H9 (cell line): ENCODE measurements around the gene PRR36. TPM values are rescaled to one million over a fixed set of nuclear protein-coding genes. Genes with fewer than 3 reads are reported as not detected.

Source experiments
- DNase-seq: peaks from one replicate; pipeline ENCODE4 v3.0.0-alpha.2; 2017
- H2AFZ ChIP-seq: one replicate; pipeline ENCODE4 v1.6.1; 2013; ENCODE audit warnings: mild to moderate bottlenecking, low read length, control low read depth, moderate library complexity
- H2AK5ac ChIP-seq: 2 replicates; pipeline ENCODE4 v1.6.1; 2013; ENCODE audit warnings: low read length, control low read depth, mixed read lengths; ENCODE audit not compliant: insufficient read length
- H2BK120ac ChIP-seq: one replicate; pipeline ENCODE4 v1.6.1; 2013; ENCODE audit warnings: low read depth, mild to moderate bottlenecking, low read length, control low read depth, inconsistent platforms; ENCODE audit not compliant: poor library complexity, severe bottlenecking
- H2BK12ac ChIP-seq: 2 replicates; pipeline ENCODE4 v1.6.1; 2013; ENCODE audit warnings: low read length, control low read depth, mixed read lengths, low read depth; ENCODE audit not compliant: insufficient read length
- H2BK15ac ChIP-seq: 2 replicates; pipeline ENCODE4 v1.6.1; 2013; ENCODE audit warnings: low read depth, low read length, control low read depth
- H2BK20ac ChIP-seq: one replicate; pipeline ENCODE4 v1.6.1; 2013; ENCODE audit warnings: low read depth, mild to moderate bottlenecking, low read length, control low read depth, inconsistent platforms; ENCODE audit not compliant: poor library complexity, severe bottlenecking
- H2BK5ac ChIP-seq: 2 replicates; pipeline ENCODE4 v1.6.1; 2013; ENCODE audit warnings: low read length, control low read depth, mixed read lengths; ENCODE audit not compliant: insufficient read length
- H3K14ac ChIP-seq: 2 replicates; pipeline ENCODE4 v1.6.1; 2013; ENCODE audit warnings: low read length, control low read depth; ENCODE audit not compliant: insufficient read depth
- H3K18ac ChIP-seq: 2 replicates; pipeline ENCODE4 v1.6.1; 2013; ENCODE audit warnings: low read depth, mild to moderate bottlenecking, mixed read lengths, low read length, control low read depth; ENCODE audit not compliant: insufficient read length
- H3K23ac ChIP-seq: 2 replicates; pipeline ENCODE4 v1.6.1; 2013; ENCODE audit warnings: low read length, control low read depth, mixed read lengths, low read depth; ENCODE audit not compliant: insufficient read length
- H3K23me2 ChIP-seq: 2 replicates; pipeline ENCODE4 v1.6.1; 2013; ENCODE audit warnings: low read depth, mild to moderate bottlenecking, mixed read lengths, low read length, control low read depth; ENCODE audit not compliant: insufficient read length, poor library complexity, severe bottlenecking
- H3K27ac ChIP-seq: 2 replicates; pipeline ENCODE4 v1.5.1; 2013; ENCODE audit warnings: low read length, control low read depth, mixed read lengths, low read depth; ENCODE audit not compliant: insufficient read length
- H3K27me3 ChIP-seq: 2 replicates; pipeline ENCODE4 v1.6.1; 2013; ENCODE audit warnings: low read length, control low read depth, inconsistent platforms; ENCODE audit not compliant: insufficient read depth
- H3K4ac ChIP-seq: 2 replicates; pipeline ENCODE4 v1.6.1; 2013; ENCODE audit warnings: low read depth, mild to moderate bottlenecking, control low read depth, inconsistent platforms, low read length, moderate library complexity
- H3K4me1 ChIP-seq: 2 replicates; pipeline ENCODE4 v1.6.1; 2013; ENCODE audit warnings: low read length, control low read depth, inconsistent platforms; ENCODE audit not compliant: insufficient read depth
- H3K4me2 ChIP-seq: 2 replicates; pipeline ENCODE4 v1.6.1; 2013; ENCODE audit warnings: low read length, control low read depth, mixed read lengths; ENCODE audit not compliant: insufficient read length, insufficient read depth
- H3K56ac ChIP-seq: 2 replicates; pipeline ENCODE4 v1.6.1; 2013; ENCODE audit warnings: low read depth, mild to moderate bottlenecking, mixed read lengths, low read length, control low read depth; ENCODE audit not compliant: insufficient read length
- H3K79me1 ChIP-seq: 2 replicates; pipeline ENCODE4 v1.6.1; 2013; ENCODE audit warnings: low read depth, mild to moderate bottlenecking, moderate library complexity, low read length, control low read depth, inconsistent platforms; ENCODE audit not compliant: insufficient read depth, poor library complexity, severe bottlenecking
- H3K79me2 ChIP-seq: 2 replicates; pipeline ENCODE4 v1.6.1; 2013; ENCODE audit warnings: low read length, control low read depth, inconsistent platforms; ENCODE audit not compliant: insufficient read depth
- H3K9ac ChIP-seq: 2 replicates; pipeline ENCODE4 v1.6.1; 2013; ENCODE audit warnings: low read length, control low read depth, mixed read lengths; ENCODE audit not compliant: insufficient read length; ENCODE audit errors: extremely low read depth
- H3K9me3 ChIP-seq: one replicate; pipeline ENCODE4 v1.6.1; 2013; ENCODE audit warnings: low read depth, low read length, inconsistent platforms; ENCODE audit not compliant: control insufficient read depth
- H3T11ph ChIP-seq: one replicate; pipeline ENCODE4 v1.6.1; 2013; ENCODE audit warnings: mild to moderate bottlenecking, low read length, control low read depth, inconsistent platforms
- H4K20me1 ChIP-seq: one replicate; pipeline ENCODE4 v1.6.1; 2013; ENCODE audit not compliant: control insufficient read depth, insufficient read length, insufficient read depth
- H4K5ac ChIP-seq: 2 replicates; pipeline ENCODE4 v1.6.1; 2013; ENCODE audit warnings: low read depth, mild to moderate bottlenecking, mixed read lengths, low read length, control low read depth; ENCODE audit not compliant: insufficient read length
- H4K8ac ChIP-seq: replicated peaks from 2 replicates; pipeline ENCODE4 v1.6.1; 2013; ENCODE audit warnings: low read length, control low read depth, mixed read lengths, low read depth; ENCODE audit not compliant: insufficient read length
- H4K91ac ChIP-seq: 2 replicates; pipeline ENCODE4 v1.6.1; 2013; ENCODE audit warnings: low read depth, mild to moderate bottlenecking, moderate library complexity, mixed read lengths, low read length, control low read depth; ENCODE audit not compliant: insufficient read length
- H3K27ac Mint-ChIP-seq, 3 experiments: 2 replicates in 2 of 3; 3 replicates in 1 of 3; pipeline ENCODE4 v1.8.0; 2020 to 2021; ENCODE audit warnings: mixed read lengths in 3 of 3, mild to moderate bottlenecking in 1 of 3, moderate library complexity in 1 of 3
- H3K27me3 Mint-ChIP-seq: 2 replicates; pipeline ENCODE4 v1.8.0; 2021; ENCODE audit warnings: low read depth, mild to moderate bottlenecking, moderate library complexity, mixed read lengths
- H3K36me3 Mint-ChIP-seq, 3 experiments: 2 replicates in 2 of 3; 3 replicates in 1 of 3; pipeline ENCODE4 v1.8.0; 2020 to 2021; ENCODE audit warnings: low read depth in 3 of 3, mixed read lengths in 3 of 3; ENCODE audit not compliant: insufficient read depth in 1 of 3
- H3K4me1 Mint-ChIP-seq, 2 experiments: 2 replicates each; pipeline ENCODE4 v1.8.0; 2020; ENCODE audit warnings: mixed read lengths in 2 of 2
- H3K4me3 Mint-ChIP-seq, 2 experiments: 2 replicates in 1 of 2; 3 replicates in 1 of 2; pipeline ENCODE4 v1.8.0; 2020 to 2021; ENCODE audit warnings: mild to moderate bottlenecking in 2 of 2, mixed read lengths in 2 of 2, moderate library complexity in 1 of 2
- H3K9me3 Mint-ChIP-seq, 2 experiments: 2 replicates in 1 of 2; 3 replicates in 1 of 2; pipeline ENCODE4 v1.8.0; 2020; ENCODE audit warnings: mild to moderate bottlenecking in 2 of 2, mixed read lengths in 2 of 2, moderate library complexity in 1 of 2
- WGBS: extraction: QIAGEN DNeasy Blood & Tissue Kit; methylation state at CpG from one replicate; pipeline ENCODE4 v1.1.7; 2013; ENCODE audit warnings: missing lambda C conversion rate, low lambda C conversion rate, mixed read lengths; ENCODE audit not compliant: insufficient read length; ENCODE audit errors: extremely low coverage; 5-methylcytosine and 5-hydroxymethylcytosine counted together
- total RNA-seq: library from RNA; stranded (reverse); gene quantifications from 2 replicates; pipeline ENCODE4 v1.2.1, GENCODE V29; 2021
- TF ChIP-seq, protein P1 (sequence below): fragments of 200-600 bp; sonication (generic); conservative IDR thresholded peaks from 3 replicates; pipeline ENCODE4 v1.8.0; 2021; ENCODE audit warnings: antibody characterized with exemption, mild to moderate bottlenecking

PRR36 gene
- total RNA-seq, 1 experiment from 2014 or later, result 20.4 TPM

DNA sequence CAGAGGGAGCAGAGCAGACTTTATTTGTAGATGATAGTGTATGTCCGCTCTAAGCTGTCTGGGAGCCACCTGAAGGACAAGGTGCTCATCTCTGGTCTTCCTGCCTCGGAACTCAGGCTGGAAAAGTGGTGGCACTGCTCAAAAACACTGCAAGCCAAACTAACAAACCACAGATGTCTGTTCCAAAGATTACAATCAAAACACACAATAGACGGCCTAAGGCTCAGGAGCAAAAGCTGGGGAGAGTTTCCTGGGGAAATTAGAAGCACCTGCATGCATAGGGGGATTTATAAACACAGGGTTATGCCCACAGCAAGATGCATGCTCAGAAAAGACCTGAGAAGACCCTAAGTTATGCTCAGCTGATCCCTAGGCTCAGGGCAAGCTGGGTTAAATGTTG, 53.6 kb downstream of the PRR36 start:
- Histone ChIP-seq H3K79me1 (no peaks in the 10 kb centered on the region), H3K9ac (no peak overlapping the region), H3T11ph (no peak overlapping the region), H3K9me3 (peaks cover 7% of the 10 kb centered on the region), H2BK12ac (no peak overlapping the region), H4K20me1 (no peaks in the 10 kb centered on the region), H3K18ac (no peak overlapping the region), H3K4me2 (no peak overlapping the region), H4K91ac (no peak overlapping the region), H3K79me2 (no peaks in the 10 kb centered on the region), H4K5ac (no peak overlapping the region), H2BK5ac (no peak overlapping the region), H4K8ac (no peak overlapping the region), H3K4me1 (no peaks in the 10 kb centered on the region), H2BK15ac (no peak overlapping the region), H2BK120ac (no peak overlapping the region), H3K23me2 (no peaks in the 10 kb centered on the region), H3K27ac (no peak overlapping the region), H3K23ac (no peak overlapping the region), H2BK20ac (no peak overlapping the region), H3K56ac (no peak overlapping the region), H3K4ac (no peak overlapping the region), H3K14ac (no peak overlapping the region), H2AK5ac (no peak overlapping the region), H3K27me3 (no peaks in the 10 kb centered on the region; the same call in 1 of the 2 replicates), H2AFZ (no peak overlapping the region)
- no peak overlapping the region for H3K4me3 Mint-ChIP-seq
- no peak overlapping the region for H3K27ac Mint-ChIP-seq
- no CpG with 5 or more reads among the region's 3 CpGs for WGBS
- H3K4me1 Mint-ChIP-seq, result peaks cover 0 to 2% of the 10 kb centered on the region in 2 experiments; a peak in 1 of 4 replicates
- no peaks in the 10 kb centered on the region for H3K36me3 Mint-ChIP-seq
- no peak for DNase-seq
- peaks cover 69% of the 10 kb centered on the region for H3K27me3 Mint-ChIP-seq
- TF ChIP-seq, protein P1, sequence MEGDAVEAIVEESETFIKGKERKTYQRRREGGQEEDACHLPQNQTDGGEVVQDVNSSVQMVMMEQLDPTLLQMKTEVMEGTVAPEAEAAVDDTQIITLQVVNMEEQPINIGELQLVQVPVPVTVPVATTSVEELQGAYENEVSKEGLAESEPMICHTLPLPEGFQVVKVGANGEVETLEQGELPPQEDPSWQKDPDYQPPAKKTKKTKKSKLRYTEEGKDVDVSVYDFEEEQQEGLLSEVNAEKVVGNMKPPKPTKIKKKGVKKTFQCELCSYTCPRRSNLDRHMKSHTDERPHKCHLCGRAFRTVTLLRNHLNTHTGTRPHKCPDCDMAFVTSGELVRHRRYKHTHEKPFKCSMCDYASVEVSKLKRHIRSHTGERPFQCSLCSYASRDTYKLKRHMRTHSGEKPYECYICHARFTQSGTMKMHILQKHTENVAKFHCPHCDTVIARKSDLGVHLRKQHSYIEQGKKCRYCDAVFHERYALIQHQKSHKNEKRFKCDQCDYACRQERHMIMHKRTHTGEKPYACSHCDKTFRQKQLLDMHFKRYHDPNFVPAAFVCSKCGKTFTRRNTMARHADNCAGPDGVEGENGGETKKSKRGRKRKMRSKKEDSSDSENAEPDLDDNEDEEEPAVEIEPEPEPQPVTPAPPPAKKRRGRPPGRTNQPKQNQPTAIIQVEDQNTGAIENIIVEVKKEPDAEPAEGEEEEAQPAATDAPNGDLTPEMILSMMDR, result no peak
- peaks cover 3 to 19% of the 10 kb centered on the region in 2 experiments; a peak in 4 of 5 replicates for H3K9me3 Mint-ChIP-seq
